GM12878 (cell line): Measurements from ENCODE around the gene RHBG. TPM values are rescaled to one million over a fixed set of nuclear protein-coding genes. Genes with fewer than 3 reads are reported as not detected.

Experiments
- ATAC-seq: fragments of 200-7000 bp; cut with Tn5 transposase; 3 replicates; pipeline ENCODE4 v1.9.1; 2020; ENCODE audit warnings: mild to moderate bottlenecking, moderate library complexity
- BruUV-seq: library from RNA; stranded (reverse); fragments of 400-500 nt; replicated peaks from 2 replicates; lab custom pipeline; 2021; lab: Mats Ljungman, UMichigan
- CTCF ChIA-PET: fragments of 300-600 bp; sonication (Branson Sonifier 250); formaldehyde crosslinking; extraction: SDS; loops from one replicate; lab custom pipeline; 2021; ENCODE audit warnings: inconsistent platforms; lab: Yijun Ruan, JAX
- POLR2A ChIA-PET: fragments of 350-600 bp; formaldehyde crosslinking; extraction: SDS; loops from one replicate; lab custom pipeline; 2021; ENCODE audit warnings: inconsistent platforms; lab: Charles Lee
- RAD21 ChIA-PET: fragments of 300-600 bp; sonication (Branson Sonifier 250); formaldehyde crosslinking; loops from one replicate; lab custom pipeline; 2023; ENCODE audit warnings: antibody characterized with exemption; ENCODE audit not compliant: unreplicated experiment; lab: Charles Lee
- SMC1A ChIA-PET: fragments of 300-600 bp; sonication (Branson Sonifier 250); formaldehyde crosslinking; loops from one replicate; lab custom pipeline; 2023; ENCODE audit not compliant: unreplicated experiment, uncharacterized antibody; lab: Charles Lee
- DNase-seq: peaks from one replicate; pipeline ENCODE4 v3.0.0-alpha.2; 2011; ENCODE audit warnings: low read depth, low spot score
- FAIRE-seq: peaks from 3 replicates; lab custom pipeline; 2011; peaks lifted over from hg19 to GRCh38; lab: Jason Lieb, UNC
- H2AFZ ChIP-seq: 2 replicates; pipeline ENCODE4 v1.6.0; 2011; ENCODE audit warnings: low read depth, low read length, control low read depth; ENCODE audit not compliant: control insufficient read depth
- H3K27ac ChIP-seq: 2 replicates; pipeline ENCODE4 v1.5.1; 2011; ENCODE audit warnings: control low read depth; ENCODE audit not compliant: control insufficient read depth, insufficient read depth
- H3K27me3 ChIP-seq, 2 experiments: replicated peaks in 1 of 2; 2 replicates each; pipeline versions ENCODE4 v1.6.0 to v1.6.1; 2011; ENCODE audit warnings: low read length in 1 of 2; ENCODE audit not compliant: control insufficient read depth in 2 of 2, insufficient read depth in 2 of 2
- H3K36me3 ChIP-seq, 2 experiments: 2 replicates each; pipeline ENCODE4 v1.5.1; 2011; ENCODE audit warnings: low read length in 1 of 2; ENCODE audit not compliant: control insufficient read depth in 2 of 2, insufficient read depth in 2 of 2
- H3K4me1 ChIP-seq: 2 replicates; pipeline ENCODE4 v1.6.1; 2011; ENCODE audit warnings: mild to moderate bottlenecking, low read length, moderate library complexity, mixed read lengths; ENCODE audit not compliant: control insufficient read depth, insufficient read depth
- H3K4me2 ChIP-seq: 2 replicates; pipeline ENCODE4 v1.6.0; 2011; ENCODE audit warnings: control low read depth; ENCODE audit not compliant: control insufficient read depth, insufficient read depth
- H3K4me3 ChIP-seq: fragments of 200-600 bp; sonication (generic); 2 replicates; pipeline ENCODE4 v1.5.1; 2016
- H3K79me2 ChIP-seq: 2 replicates; pipeline ENCODE4 v1.6.0; 2011; ENCODE audit warnings: low read length; ENCODE audit not compliant: control insufficient read depth, insufficient read depth
- H3K9ac ChIP-seq: 2 replicates; pipeline ENCODE4 v1.8.0; 2011; ENCODE audit warnings: low read length, control low read depth, mixed read lengths; ENCODE audit not compliant: control insufficient read depth, insufficient read depth
- H3K9me3 ChIP-seq: replicated peaks from 3 replicates; pipeline ENCODE4 v1.5.1; 2011; ENCODE audit warnings: mild to moderate bottlenecking, low read length; ENCODE audit not compliant: control insufficient read depth, insufficient read depth
- H4K20me1 ChIP-seq: 2 replicates; pipeline ENCODE4 v1.6.0; 2011; ENCODE audit not compliant: control insufficient read depth, insufficient read depth
- CEBPZ ChIP-seq: fragments of 150-350 bp; IDR thresholded peaks from 2 replicates; pipeline ENCODE4 v1.6.1; 2016; ENCODE audit warnings: low read depth, low read length
- EED ChIP-seq: sonication (generic); IDR thresholded peaks from 2 replicates; pipeline ENCODE4 v1.6.1; 2016; ENCODE audit warnings: antibody characterized with exemption, low read depth
- HDAC6 ChIP-seq: fragments of 200-600 bp; sonication (generic); IDR thresholded peaks from one replicate; pipeline ENCODE4 v1.8.0; 2017; ENCODE audit warnings: antibody characterized with exemption; ENCODE audit not compliant: unreplicated experiment
- NR2F1 ChIP-seq: fragments of 450-650 bp; conservative IDR thresholded peaks from 2 replicates; pipeline ENCODE4 v1.6.1; 2017; ENCODE audit warnings: mild to moderate bottlenecking
- RAD21 ChIP-seq: IDR thresholded peaks from 2 replicates; pipeline ENCODE4 v1.6.1; 2011; ENCODE audit warnings: mild to moderate bottlenecking, low read depth, low read length, moderate library complexity; ENCODE audit not compliant: insufficient read depth
- RCOR1 ChIP-seq: conservative IDR thresholded peaks from 2 replicates; pipeline ENCODE4 v1.6.1; 2012; ENCODE audit warnings: low read depth, low read length, improper control_type of control experiment
- RELA ChIP-seq: fragments of 450-650 bp; IDR thresholded peaks from 2 replicates; pipeline ENCODE4 v1.8.0; 2014; ENCODE audit warnings: borderline replicate concordance; ENCODE audit not compliant: partially characterized antibody
- STAT3 ChIP-seq: IDR thresholded peaks from 2 replicates; pipeline ENCODE4 v1.6.1; 2011; ENCODE audit warnings: low read depth, low read length, improper control_type of control experiment
- TAF1 ChIP-seq: IDR thresholded peaks from 2 replicates; pipeline ENCODE4 v1.6.1; 2011; ENCODE audit warnings: mild to moderate bottlenecking, low read depth, low read length, borderline replicate concordance
- TCF7 ChIP-seq: IDR thresholded peaks from 2 replicates; pipeline ENCODE4 v1.6.1; 2014; ENCODE audit warnings: antibody characterized with exemption, borderline replicate concordance
- ZBED1 ChIP-seq: IDR thresholded peaks from 2 replicates; pipeline ENCODE4 v1.6.1; 2016; ENCODE audit warnings: borderline replicate concordance
- ZBTB11 ChIP-seq: fragments of 450-650 bp; formaldehyde crosslinking; IDR thresholded peaks from 2 replicates; pipeline ENCODE4 v1.5.0; 2022; ENCODE audit warnings: mild to moderate bottlenecking, missing genetic modification characterization
- WGBS: methylation state at CpG from one replicate; pipeline ENCODE4 v1.1.6; 2016; ENCODE audit warnings: low lambda C conversion rate; ENCODE audit not compliant: insufficient replicate concordance, insufficient coverage; ENCODE audit errors: missing lambda C conversion rate; 5-methylcytosine and 5-hydroxymethylcytosine counted together
- in situ Hi-C: fragments of 300-500 bp; cut with MboI; formaldehyde crosslinking; loops from 9 replicates; pipeline ENCODE4 v1.14.3; 2018; ENCODE audit warnings: mixed read lengths
- intact Hi-C: fragments of 100-400 bp; cut with micrococcal nuclease; formaldehyde crosslinking; loops from one replicate; pipeline ENCODE4 v1.14.2; 2022; ENCODE audit not compliant: unreplicated experiment
- polyA plus RNA-seq, 11 experiments: library from polyadenylated mRNA; depleted of rRNA in 4 of 11; unstranded in 6 of 11; stranded (reverse) in 5 of 11; fragments of >200 nt; fragmentation: Nextera tagmentation in 4 of 11; fragmentation: Illumina TruSeq in 1 of 11; extraction: Ambion mirVana in 4 of 11; extraction: Trizol in 1 of 11; gene quantifications; 1 replicate in 1 of 11; 2 replicates in 10 of 11; pipeline versions ENCODE4 v1.2.1 to v1.2.3, GENCODE V29; 2011 to 2016; ENCODE audit warnings: inconsistent platforms in 2 of 11, missing spikeins in 2 of 11, low read depth in 1 of 11
- total RNA-seq, 4 experiments: library from RNA; depleted of rRNA in 3 of 4; stranded (reverse); fragments of >200 nt in 3 of 4; fragmentation: Illumina TruSeq in 1 of 4; extraction: Trizol in 1 of 4; gene quantifications; 2 replicates each; pipeline versions ENCODE4 v1.2.1 to v1.2.3, GENCODE V29; 2013 to 2021
- TF ChIP-seq, protein P1 (sequence below): IDR thresholded peaks from 2 replicates; pipeline ENCODE4 v1.6.1; 2012; ENCODE audit warnings: low read depth, low read length, improper control_type of control experiment
- TF ChIP-seq, protein P2 (sequence below), 3 experiments: IDR thresholded peaks in 2 of 3; conservative IDR thresholded peaks in 1 of 3; 2 replicates each; pipeline ENCODE4 v1.5.1; 2011; ENCODE audit warnings: low read depth in 3 of 3, low read length in 3 of 3, mild to moderate bottlenecking in 3 of 3, control low read depth in 2 of 3, moderate library complexity in 2 of 3, inconsistent platforms in 1 of 3, mixed read lengths in 1 of 3; ENCODE audit not compliant: control insufficient read depth in 2 of 3, insufficient read depth in 1 of 3; ENCODE audit errors: extremely low read depth in 1 of 3

RHBG gene
- total and polyA plus RNA-seq, 10 of the 15 experiments (the other 5 are each of a cell fraction or from before 2014, with no cell fraction given) = not detected

GRCh38 chr1:156430303-156430702 is 61.3 kb downstream of the RHBG start:
- no peak for DNase-seq
- no peak for TF ChIP-seq TCF7
- no peak for TF ChIP-seq CEBPZ
- no peak for TF ChIP-seq ZBTB11 (CRISPR knock-in tag)
- no peak for TF ChIP-seq RAD21
- TF ChIP-seq, protein P1, sequence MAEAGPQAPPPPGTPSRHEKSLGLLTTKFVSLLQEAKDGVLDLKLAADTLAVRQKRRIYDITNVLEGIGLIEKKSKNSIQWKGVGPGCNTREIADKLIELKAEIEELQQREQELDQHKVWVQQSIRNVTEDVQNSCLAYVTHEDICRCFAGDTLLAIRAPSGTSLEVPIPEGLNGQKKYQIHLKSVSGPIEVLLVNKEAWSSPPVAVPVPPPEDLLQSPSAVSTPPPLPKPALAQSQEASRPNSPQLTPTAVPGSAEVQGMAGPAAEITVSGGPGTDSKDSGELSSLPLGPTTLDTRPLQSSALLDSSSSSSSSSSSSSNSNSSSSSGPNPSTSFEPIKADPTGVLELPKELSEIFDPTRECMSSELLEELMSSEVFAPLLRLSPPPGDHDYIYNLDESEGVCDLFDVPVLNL = no peak
- TF ChIP-seq RELA = no peak
- TF ChIP-seq ZBED1 = no peak
- TF ChIP-seq, protein P2, sequence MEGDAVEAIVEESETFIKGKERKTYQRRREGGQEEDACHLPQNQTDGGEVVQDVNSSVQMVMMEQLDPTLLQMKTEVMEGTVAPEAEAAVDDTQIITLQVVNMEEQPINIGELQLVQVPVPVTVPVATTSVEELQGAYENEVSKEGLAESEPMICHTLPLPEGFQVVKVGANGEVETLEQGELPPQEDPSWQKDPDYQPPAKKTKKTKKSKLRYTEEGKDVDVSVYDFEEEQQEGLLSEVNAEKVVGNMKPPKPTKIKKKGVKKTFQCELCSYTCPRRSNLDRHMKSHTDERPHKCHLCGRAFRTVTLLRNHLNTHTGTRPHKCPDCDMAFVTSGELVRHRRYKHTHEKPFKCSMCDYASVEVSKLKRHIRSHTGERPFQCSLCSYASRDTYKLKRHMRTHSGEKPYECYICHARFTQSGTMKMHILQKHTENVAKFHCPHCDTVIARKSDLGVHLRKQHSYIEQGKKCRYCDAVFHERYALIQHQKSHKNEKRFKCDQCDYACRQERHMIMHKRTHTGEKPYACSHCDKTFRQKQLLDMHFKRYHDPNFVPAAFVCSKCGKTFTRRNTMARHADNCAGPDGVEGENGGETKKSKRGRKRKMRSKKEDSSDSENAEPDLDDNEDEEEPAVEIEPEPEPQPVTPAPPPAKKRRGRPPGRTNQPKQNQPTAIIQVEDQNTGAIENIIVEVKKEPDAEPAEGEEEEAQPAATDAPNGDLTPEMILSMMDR (IDR thresholded peaks at IDR 0.05 in 2 of 3, conservative IDR thresholded peaks at IDR 0.05 in 1 of 3; ENCODE audit: control insufficient read depth in 2 of 3, extremely low read depth in 1 of 3, insufficient read depth in 1 of 3, low read depth in 3 of 3, low read length in 3 of 3) = no peak
- no peak for TF ChIP-seq RCOR1
- TF ChIP-seq HDAC6 = no peak
- TF ChIP-seq EED = no peak
- no peak for TF ChIP-seq STAT3
- no peak for TF ChIP-seq TAF1
- TF ChIP-seq NR2F1 = no peak
- no TSS peak for BruUV-seq

More at GRCh38 chr1:156430303-156430702, 61.3 kb downstream of the RHBG start:
- ChIA-PET SMC1A (interaction anchor here (1.0 to 1.3 kb wide), 2 partner anchors 10 to 16 kb away, joined by 3 to 4 read pairs; no protein-coding TSS in a partner anchor), POLR2A (no interaction called here), CTCF (interaction anchor here (1.6 to 2.9 kb wide), 2 partner anchors 11 to 44 kb away, joined by 7 to 13 read pairs; no protein-coding TSS in a partner anchor), RAD21 (interaction anchor here (1.2 to 1.9 kb wide), 2 partner anchors 12 to 15 kb away, joined by 4 to 9 read pairs; no protein-coding TSS in a partner anchor)
- no peaks in the 10 kb centered on the region; the same call in 1 of the 2 replicates for H3K4me1 ChIP-seq
- intact Hi-C loops = no loop called here
- no peak overlapping the region for H3K9ac ChIP-seq
- peaks cover 19 to 33% of the 10 kb centered on the region in 2 experiments for H3K27me3 ChIP-seq
- H3K4me3 ChIP-seq = no peak overlapping the region
- H2AFZ ChIP-seq = no peak overlapping the region
- no peak for ATAC-seq
- no peaks in the 10 kb centered on the region; the same call in 1 of the 2 replicates for H4K20me1 ChIP-seq
- FAIRE-seq = no peak
- 10% methylated on average over 7 of the region's 7 CpGs for WGBS
- H3K27ac ChIP-seq = no peak overlapping the region
- H3K9me3 ChIP-seq = no peaks in the 10 kb centered on the region
- H3K36me3 ChIP-seq = no peaks in the 10 kb centered on the region
- no peaks in the 10 kb centered on the region for H3K79me2 ChIP-seq
- in situ Hi-C loops = no loop called here
- no peak overlapping the region for H3K4me2 ChIP-seq
